ENCODE measurements around the gene ABCD1.
"Not testable (repeated sequence)": the region's sequence is repeated elsewhere in the genome, so short reads cannot be mapped to it uniquely, and the experiment has no call there.

ABCD1 gene

GRCh38 chrX:153742796-153743467 is 18.3 kb downstream of the ABCD1 start:
- H3K9me3 ChIP-seq (ENCODE audit: control insufficient read depth, low read length); H3K4me3 ChIP-seq (ENCODE audit: insufficient read depth, low read depth, low read length, poor library complexity, severe bottlenecking); DNase-seq; H3K36me3 ChIP-seq (ENCODE audit: control insufficient read depth, insufficient read depth, low read length); H3K27me3 ChIP-seq (replicated peaks; ENCODE audit: control insufficient read depth, insufficient read depth, low read length, poor library complexity, severe bottlenecking); H3K27ac ChIP-seq (ENCODE audit: insufficient read depth, low read length, poor library complexity, severe bottlenecking): not testable (repeated sequence)
- peaks cover 15% of the 10 kb centered on the region for H3K4me1 ChIP-seq (ENCODE audit: control insufficient read depth, insufficient read depth, low read length, poor library complexity, severe bottlenecking)

DNA sequence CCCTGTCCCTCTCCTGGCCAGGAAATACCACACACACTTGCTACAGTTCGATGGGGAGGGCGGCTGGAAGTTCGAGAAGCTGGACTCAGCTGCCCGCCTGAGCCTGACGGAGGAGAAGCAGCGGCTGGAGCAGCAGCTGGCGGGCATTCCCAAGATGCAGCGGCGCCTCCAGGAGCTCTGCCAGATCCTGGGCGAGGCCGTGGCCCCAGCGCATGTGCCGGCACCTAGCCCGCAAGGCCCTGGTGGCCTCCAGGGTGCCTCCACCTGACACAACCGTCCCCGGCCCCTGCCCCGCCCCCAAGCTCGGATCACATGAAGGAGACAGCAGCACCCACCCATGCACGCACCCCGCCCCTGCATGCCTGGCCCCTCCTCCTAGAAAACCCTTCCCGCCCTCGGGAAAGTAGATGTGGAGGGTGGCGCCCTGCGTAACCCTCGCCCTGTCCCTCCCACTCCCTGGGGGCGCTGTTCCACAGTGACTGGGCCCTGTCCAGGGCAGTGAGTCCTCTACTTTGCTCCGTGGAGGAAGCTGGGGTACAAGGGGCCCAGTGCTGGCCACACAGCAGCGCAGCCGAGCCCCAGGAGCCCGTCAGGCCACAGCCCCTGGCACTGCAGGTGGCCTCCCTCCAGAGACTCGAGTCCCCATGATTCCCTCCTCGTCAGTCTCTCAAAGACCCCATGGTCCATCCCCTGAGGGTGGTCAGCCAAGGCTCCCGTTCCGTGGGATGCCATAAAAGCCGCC is 19.0 kb downstream of the ABCD1 start:
- H3K4me1 ChIP-seq (ENCODE audit: control insufficient read depth, insufficient read depth, low read length, poor library complexity, severe bottlenecking), result peaks cover 15% of the 10 kb centered on the region
- not testable (repeated sequence) for H3K9me3 ChIP-seq (ENCODE audit: control insufficient read depth, low read length); H3K27me3 ChIP-seq (replicated peaks; ENCODE audit: control insufficient read depth, insufficient read depth, low read length, poor library complexity, severe bottlenecking); H3K36me3 ChIP-seq (ENCODE audit: control insufficient read depth, insufficient read depth, low read length); DNase-seq; H3K4me3 ChIP-seq (ENCODE audit: insufficient read depth, low read depth, low read length, poor library complexity, severe bottlenecking); H3K27ac ChIP-seq (ENCODE audit: insufficient read depth, low read length, poor library complexity, severe bottlenecking)

DNA sequence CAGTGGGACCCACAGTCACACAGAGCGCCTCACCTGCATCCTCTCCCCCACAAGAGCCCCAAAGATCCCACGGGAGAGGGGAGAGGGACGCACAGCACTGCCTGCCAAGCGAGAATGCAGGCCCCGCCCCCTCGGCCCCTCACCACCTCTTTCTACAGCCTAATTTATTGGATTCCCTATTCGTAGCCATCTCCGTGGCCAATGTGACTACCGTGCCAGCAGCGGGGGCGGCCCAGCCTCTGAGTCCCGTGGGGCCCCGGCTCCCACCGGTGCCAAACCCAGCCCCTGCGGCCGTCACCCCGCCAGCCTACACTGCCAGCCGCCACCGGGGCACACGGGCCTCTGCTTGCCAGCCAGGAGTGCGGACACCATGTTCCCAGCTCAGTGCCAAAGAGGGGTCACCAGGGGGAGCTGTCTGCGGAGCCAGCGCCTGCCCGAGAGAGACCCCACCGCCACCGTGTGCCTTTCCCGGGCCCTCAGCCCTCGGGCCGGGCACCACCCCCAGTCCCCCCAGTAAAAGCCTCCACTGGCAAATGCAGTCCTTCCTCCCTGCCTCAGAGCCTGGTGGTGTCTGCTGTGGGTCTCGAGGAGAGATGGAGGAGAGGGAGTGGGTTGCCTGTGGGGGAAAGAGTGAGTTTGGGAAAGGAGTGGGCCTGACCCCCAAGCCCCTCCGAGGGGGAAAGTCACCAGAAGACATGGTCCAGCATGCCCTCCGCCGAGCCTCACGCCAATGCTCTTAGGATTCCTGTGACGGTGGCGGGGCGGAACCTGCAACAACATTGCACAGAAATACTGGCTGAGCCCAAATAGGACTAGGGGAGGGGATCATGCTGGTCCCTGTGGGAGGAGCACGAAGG is 19.8 kb downstream of the ABCD1 start:
- Histone ChIP-seq H3K4me1 (ENCODE audit: control insufficient read depth, insufficient read depth, low read length, poor library complexity, severe bottlenecking) (peaks cover 14% of the 10 kb centered on the region), H3K36me3 (ENCODE audit: control insufficient read depth, insufficient read depth, low read length) (no peaks in the 10 kb centered on the region), H3K27me3 (replicated peaks; ENCODE audit: control insufficient read depth, insufficient read depth, low read length, poor library complexity, severe bottlenecking) (no peaks in the 10 kb centered on the region), H3K4me3 (ENCODE audit: insufficient read depth, low read depth, low read length, poor library complexity, severe bottlenecking) (no peak overlapping the region), H3K27ac (ENCODE audit: insufficient read depth, low read length, poor library complexity, severe bottlenecking) (no peak overlapping the region), H3K9me3 (ENCODE audit: control insufficient read depth, low read length) (no peaks in the 10 kb centered on the region)
- DNase-seq, result no peak

DNA sequence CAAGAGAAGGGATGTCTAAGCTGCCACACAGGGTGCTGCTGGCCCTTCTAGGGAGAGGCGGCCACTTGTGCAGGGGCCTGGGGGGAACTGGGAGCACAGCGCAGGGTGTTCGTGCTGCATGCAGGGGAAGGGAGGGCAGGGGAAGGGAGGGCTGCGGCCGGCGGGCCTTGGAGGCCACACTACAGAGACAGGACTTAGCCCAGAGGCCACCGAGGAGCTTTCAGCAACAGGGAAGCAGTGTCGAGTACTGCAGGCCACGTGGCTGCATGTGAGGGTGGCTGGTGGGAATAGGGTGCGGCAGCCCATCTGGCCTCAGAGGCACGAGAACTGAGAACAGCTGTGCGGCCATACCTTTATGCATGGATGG is 20.4 kb downstream of the ABCD1 start:
- not testable (repeated sequence) for DNase-seq; H3K4me1 ChIP-seq (ENCODE audit: control insufficient read depth, insufficient read depth, low read length, poor library complexity, severe bottlenecking); H3K9me3 ChIP-seq (ENCODE audit: control insufficient read depth, low read length); H3K27ac ChIP-seq (ENCODE audit: insufficient read depth, low read length, poor library complexity, severe bottlenecking); H3K36me3 ChIP-seq (ENCODE audit: control insufficient read depth, insufficient read depth, low read length); H3K4me3 ChIP-seq (ENCODE audit: insufficient read depth, low read depth, low read length, poor library complexity, severe bottlenecking); H3K27me3 ChIP-seq (replicated peaks; ENCODE audit: control insufficient read depth, insufficient read depth, low read length, poor library complexity, severe bottlenecking)

DNA sequence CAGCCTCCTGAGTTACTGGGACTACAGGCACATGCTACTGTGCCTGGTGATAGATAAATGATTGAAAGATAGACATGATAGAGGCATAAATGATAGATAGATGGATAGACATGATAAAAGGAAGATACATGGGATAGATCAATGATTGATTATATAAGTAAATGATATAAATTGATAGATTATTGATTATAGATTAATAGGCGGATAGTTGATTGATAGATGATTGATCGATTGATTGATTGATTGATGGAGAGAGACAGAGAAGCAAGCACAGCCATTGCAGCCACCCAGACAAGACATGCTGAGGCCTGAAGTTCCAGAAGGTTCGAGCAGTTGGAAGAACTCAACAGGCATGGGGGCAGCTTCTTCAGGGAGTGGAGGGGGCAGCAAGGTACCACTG is 21.7 kb downstream of the ABCD1 start:
- Histone ChIP-seq H3K36me3 (ENCODE audit: control insufficient read depth, insufficient read depth, low read length) (no peaks in the 10 kb centered on the region), H3K27ac (ENCODE audit: insufficient read depth, low read length, poor library complexity, severe bottlenecking) (no peak overlapping the region), H3K27me3 (replicated peaks; ENCODE audit: control insufficient read depth, insufficient read depth, low read length, poor library complexity, severe bottlenecking) (no peaks in the 10 kb centered on the region), H3K4me1 (ENCODE audit: control insufficient read depth, insufficient read depth, low read length, poor library complexity, severe bottlenecking) (no peaks in the 10 kb centered on the region), H3K4me3 (ENCODE audit: insufficient read depth, low read depth, low read length, poor library complexity, severe bottlenecking) (no peak overlapping the region), H3K9me3 (ENCODE audit: control insufficient read depth, low read length) (no peaks in the 10 kb centered on the region)
- DNase-seq, result no peak

- H3K27ac ChIP-seq (ENCODE audit: insufficient read depth, low read length, poor library complexity, severe bottlenecking); DNase-seq; H3K4me1 ChIP-seq (ENCODE audit: control insufficient read depth, insufficient read depth, low read length, poor library complexity, severe bottlenecking); H3K9me3 ChIP-seq (ENCODE audit: control insufficient read depth, low read length); H3K36me3 ChIP-seq (ENCODE audit: control insufficient read depth, insufficient read depth, low read length); H3K27me3 ChIP-seq (replicated peaks; ENCODE audit: control insufficient read depth, insufficient read depth, low read length, poor library complexity, severe bottlenecking); H3K4me3 ChIP-seq (ENCODE audit: insufficient read depth, low read depth, low read length, poor library complexity, severe bottlenecking): not testable (repeated sequence)
These were observed 22.3 kb downstream of the ABCD1 start for GRCh38 chrX:153746991-153747390.

DNA sequence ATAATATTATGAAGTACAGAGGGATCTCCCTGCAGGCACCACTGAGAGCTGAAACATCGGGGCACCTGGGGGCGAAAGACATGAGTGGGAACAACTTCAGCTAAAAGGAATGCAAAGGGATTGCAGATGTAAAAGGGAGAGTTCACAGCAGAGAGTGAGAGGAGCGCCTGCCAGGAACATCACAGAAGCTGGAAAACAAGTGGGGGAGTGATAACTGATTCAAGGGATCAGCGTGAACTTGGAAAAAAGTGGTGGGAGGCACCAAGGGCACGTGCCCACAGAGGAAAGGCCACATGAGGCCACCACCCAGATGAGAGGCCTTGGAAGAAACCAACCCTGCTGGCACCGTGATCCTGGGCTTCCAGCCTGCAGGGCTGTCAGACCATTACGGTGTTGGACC is 24.4 kb downstream of the ABCD1 start:
- DNase-seq, result not testable (repeated sequence)

DNA sequence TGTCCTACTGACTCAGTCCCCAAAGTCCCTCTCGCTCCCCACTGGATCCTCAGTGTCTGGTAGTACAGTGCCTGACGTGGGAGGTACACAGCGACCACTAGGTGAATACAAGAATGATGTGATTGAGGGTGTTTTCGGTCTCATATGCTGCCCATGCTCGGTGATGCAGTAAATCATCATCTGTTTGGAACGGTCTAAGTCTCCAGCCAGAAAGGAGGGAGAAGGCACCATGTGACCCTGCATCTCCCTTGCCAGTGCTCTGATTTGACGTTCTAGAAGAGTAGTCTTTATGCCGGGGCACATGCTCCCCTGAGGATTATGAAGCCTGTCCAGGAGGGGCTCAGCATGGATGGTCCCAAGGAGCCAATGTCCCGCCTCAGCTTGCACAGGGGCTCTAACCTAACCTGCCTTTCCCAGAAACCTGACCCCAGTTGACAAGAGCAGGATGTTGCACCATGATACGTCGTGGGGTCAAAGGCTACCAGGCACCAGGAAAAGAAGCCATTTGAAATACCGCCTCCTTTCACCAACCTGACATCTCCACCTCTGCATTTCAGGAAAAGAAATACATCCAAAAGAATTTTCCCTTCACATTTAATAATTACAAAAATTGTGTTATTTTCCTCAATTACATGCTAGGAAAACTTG is 25.6 kb downstream of the ABCD1 start:
- no peak for DNase-seq
- H3K36me3 ChIP-seq (ENCODE audit: control insufficient read depth, insufficient read depth, low read length), result no peaks in the 10 kb centered on the region
- H3K27me3 ChIP-seq (replicated peaks; ENCODE audit: control insufficient read depth, insufficient read depth, low read length, poor library complexity, severe bottlenecking), result no peaks in the 10 kb centered on the region
- H3K4me1 ChIP-seq (ENCODE audit: control insufficient read depth, insufficient read depth, low read length, poor library complexity, severe bottlenecking), result no peaks in the 10 kb centered on the region
- no peak overlapping the region for H3K4me3 ChIP-seq (ENCODE audit: insufficient read depth, low read depth, low read length, poor library complexity, severe bottlenecking)
- no peaks in the 10 kb centered on the region for H3K9me3 ChIP-seq (ENCODE audit: control insufficient read depth, low read length)
- H3K27ac ChIP-seq (ENCODE audit: insufficient read depth, low read length, poor library complexity, severe bottlenecking), result no peak overlapping the region

More for the DNA sequence above, 24.4 kb downstream of the ABCD1 start:
- not testable (repeated sequence) for H3K36me3 ChIP-seq (ENCODE audit: control insufficient read depth, insufficient read depth, low read length); H3K9me3 ChIP-seq (ENCODE audit: control insufficient read depth, low read length); H3K27ac ChIP-seq (ENCODE audit: insufficient read depth, low read length, poor library complexity, severe bottlenecking); H3K4me3 ChIP-seq (ENCODE audit: insufficient read depth, low read depth, low read length, poor library complexity, severe bottlenecking); H3K4me1 ChIP-seq (ENCODE audit: control insufficient read depth, insufficient read depth, low read length, poor library complexity, severe bottlenecking); H3K27me3 ChIP-seq (replicated peaks; ENCODE audit: control insufficient read depth, insufficient read depth, low read length, poor library complexity, severe bottlenecking)

GRCh38 chrX:153755136-153755535 is 30.5 kb downstream of the ABCD1 start:
- Histone ChIP-seq H3K4me3 (ENCODE audit: insufficient read depth, low read depth, low read length, poor library complexity, severe bottlenecking) (no peak overlapping the region), H3K4me1 (ENCODE audit: control insufficient read depth, insufficient read depth, low read length, poor library complexity, severe bottlenecking) (no peaks in the 10 kb centered on the region), H3K36me3 (ENCODE audit: control insufficient read depth, insufficient read depth, low read length) (no peaks in the 10 kb centered on the region), H3K27ac (ENCODE audit: insufficient read depth, low read length, poor library complexity, severe bottlenecking) (no peak overlapping the region), H3K27me3 (replicated peaks; ENCODE audit: control insufficient read depth, insufficient read depth, low read length, poor library complexity, severe bottlenecking) (no peaks in the 10 kb centered on the region), H3K9me3 (ENCODE audit: control insufficient read depth, low read length) (no peaks in the 10 kb centered on the region)
- DNase-seq, result no peak
